Endothelial cell of umbilical vein (primary cell): ENCODE measurements around the gene FAM78A. TPM values are rescaled to one million over a fixed set of nuclear protein-coding genes. Genes with fewer than 3 reads are reported as not detected.

ENCODE experiments used
- BruUV-seq: library from RNA; stranded (reverse); fragments of 400-500 nt; replicated peaks from 2 replicates; lab custom pipeline; 2021; lab: Mats Ljungman, UMichigan
- CTCF ChIA-PET: fragments of 300-600, 350-600 bp; sonication (Branson Sonifier 250); formaldehyde crosslinking; loops from one replicate; lab custom pipeline; 2021; ENCODE audit warnings: antibody characterized with exemption, inconsistent platforms; lab: Charles Lee
- POLR2A ChIA-PET: fragments of 300-600, 350-600 bp; sonication (Branson Sonifier 250); formaldehyde crosslinking; loops from one replicate; lab custom pipeline; 2021; ENCODE audit warnings: antibody characterized with exemption, inconsistent platforms; lab: Charles Lee
- DNase-seq: peaks from one replicate; pipeline ENCODE4 v3.0.0-alpha.2; 2011; ENCODE audit warnings: low read depth, low spot score
- FAIRE-seq: peaks from 2 replicates; lab custom pipeline; 2011; peaks lifted over from hg19 to GRCh38; lab: Jason Lieb, UNC
- H2AFZ ChIP-seq: 2 replicates; pipeline ENCODE4 v1.6.0; 2012; ENCODE audit warnings: low read depth, low read length, control low read depth, inconsistent platforms
- H3K27ac ChIP-seq: 2 replicates; pipeline ENCODE4 v1.5.1; 2011; ENCODE audit warnings: low read depth, mild to moderate bottlenecking, control low read depth, low read length, moderate library complexity; ENCODE audit not compliant: insufficient read depth
- H3K27me3 ChIP-seq, 2 experiments: 2 replicates each; pipeline versions ENCODE4 v1.6.0 to v1.6.1; 2011; ENCODE audit warnings: low read length in 2 of 2, mixed read lengths in 1 of 2; ENCODE audit not compliant: control insufficient read depth in 2 of 2, insufficient read depth in 2 of 2
- H3K36me3 ChIP-seq, 2 experiments: 2 replicates in 1 of 2; 3 replicates in 1 of 2; pipeline ENCODE4 v1.5.1; 2011; ENCODE audit warnings: low read length in 2 of 2, mild to moderate bottlenecking in 1 of 2, moderate library complexity in 1 of 2; ENCODE audit not compliant: control insufficient read depth in 2 of 2, insufficient read depth in 2 of 2; ENCODE audit errors: extremely low read depth in 1 of 2
- H3K4me1 ChIP-seq: 3 replicates; pipeline ENCODE4 v1.5.1; 2011; ENCODE audit warnings: mild to moderate bottlenecking, low read length; ENCODE audit not compliant: control insufficient read depth, insufficient read depth; ENCODE audit errors: extremely low read depth
- H3K4me2 ChIP-seq: 2 replicates; pipeline ENCODE4 v1.6.1; 2011; ENCODE audit warnings: low read length, control low read depth, mixed read lengths; ENCODE audit not compliant: insufficient read depth
- H3K4me3 ChIP-seq, 3 experiments: fragments of 200-600 bp in 1 of 3; sonication (generic), shearing (Covaris generic) in 1 of 3; replicated peaks in 1 of 3; 2 replicates each; pipeline ENCODE4 v1.5.1; 2011 to 2016; ENCODE audit warnings: control low read depth in 3 of 3, low read length in 3 of 3, mild to moderate bottlenecking in 2 of 3, inconsistent platforms in 1 of 3, low read depth in 1 of 3, moderate library complexity in 1 of 3; ENCODE audit not compliant: insufficient read depth in 1 of 3
- H3K79me2 ChIP-seq: 2 replicates; pipeline ENCODE4 v1.6.0; 2012; ENCODE audit warnings: low read length, inconsistent platforms; ENCODE audit not compliant: control insufficient read depth, insufficient read depth
- H3K9ac ChIP-seq: replicated peaks from 2 replicates; pipeline ENCODE3; 2011; ENCODE audit warnings: low read length, control low read depth; ENCODE audit not compliant: insufficient read depth; ENCODE audit errors: extremely low read depth
- H3K9me1 ChIP-seq: replicated peaks from 3 replicates; pipeline ENCODE4 v1.6.0; 2011; ENCODE audit warnings: mild to moderate bottlenecking, low read length; ENCODE audit not compliant: control insufficient read depth, insufficient read depth; ENCODE audit errors: extremely low read depth
- H3K9me3 ChIP-seq: replicated peaks from 2 replicates; pipeline ENCODE4 v1.5.1; 2012; ENCODE audit warnings: low read length, inconsistent platforms; ENCODE audit not compliant: control insufficient read depth, insufficient read depth
- H4K20me1 ChIP-seq: replicated peaks from 2 replicates; pipeline ENCODE3; 2011; ENCODE audit warnings: mild to moderate bottlenecking, low read length; ENCODE audit not compliant: control insufficient read depth, insufficient read depth; ENCODE audit errors: extremely low read depth
- EZH2 ChIP-seq: IDR thresholded peaks from 2 replicates; pipeline ENCODE4 v1.6.1; 2012; ENCODE audit warnings: borderline replicate concordance, low read depth, mild to moderate bottlenecking, moderate library complexity, low read length, inconsistent platforms; ENCODE audit not compliant: severe bottlenecking
- FOS ChIP-seq: IDR thresholded peaks from 2 replicates; pipeline ENCODE4 v1.6.1; 2011; ENCODE audit warnings: mild to moderate bottlenecking, low read length, moderate library complexity, borderline replicate concordance; ENCODE audit not compliant: insufficient read depth
- GATA2 ChIP-seq: IDR thresholded peaks from 2 replicates; pipeline ENCODE4 v1.7.0; 2011; ENCODE audit warnings: low read depth, mild to moderate bottlenecking, moderate library complexity, mixed read lengths, low read length; ENCODE audit not compliant: insufficient read length, insufficient read depth
- MYC ChIP-seq: IDR thresholded peaks from one replicate; pipeline ENCODE4 v1.6.1; 2011; ENCODE audit warnings: mild to moderate bottlenecking, low read depth, low read length
- POLR2A ChIP-seq: IDR thresholded peaks from 2 replicates; pipeline ENCODE4 v1.6.1; 2012; ENCODE audit warnings: low read depth, mild to moderate bottlenecking, control low read depth, low read length
- POLR2AphosphoS5 ChIP-seq: IDR thresholded peaks from 2 replicates; pipeline ENCODE4 v1.6.1; 2012; ENCODE audit warnings: low read depth, mild to moderate bottlenecking, control low read depth, low read length, moderate library complexity; ENCODE audit not compliant: insufficient read depth
- dilution Hi-C: fragments of 300-500 bp; cut with MboI; formaldehyde crosslinking; loops from one replicate; pipeline ENCODE4 v1.15.0; 2019; ENCODE audit warnings: low sequenced_read_pairs; ENCODE audit not compliant: extremely low pct_ligation_motif_present
- intact Hi-C: fragments of 100-400 bp; cut with micrococcal nuclease; formaldehyde crosslinking; loops from one replicate; pipeline ENCODE4 v1.10.0; 2022
- polyA plus RNA-seq, 4 experiments: library from polyadenylated mRNA; depleted of rRNA in 3 of 4; stranded (reverse) in 3 of 4; unstranded in 1 of 4; fragments of >200 nt; gene quantifications; 2 replicates each; pipeline versions ENCODE4 v1.2.1 to v1.2.3, GENCODE V29; 2011 to 2012; ENCODE audit warnings: missing spikeins in 1 of 4
- total RNA-seq: library from RNA; stranded (reverse); gene quantifications from 2 replicates; pipeline ENCODE4 v1.2.3, GENCODE V29; 2021
- TF ChIP-seq, protein P1 (sequence below), 2 donors: IDR thresholded peaks; 1 replicate in 1 of 2; 2 replicates in 1 of 2; pipeline ENCODE4 v1.5.1; 2011; ENCODE audit warnings: low read length in 2 of 2, mild to moderate bottlenecking in 2 of 2, moderate library complexity in 2 of 2, control low read depth in 1 of 2, inconsistent platforms in 1 of 2, low read depth in 1 of 2; ENCODE audit not compliant: insufficient read depth in 1 of 2; ENCODE audit errors: extremely low read depth in 1 of 2
- TF ChIP-seq, protein P2 (sequence below): IDR thresholded peaks from 2 replicates; pipeline ENCODE4 v1.6.1; 2011; ENCODE audit not compliant: insufficient read depth, insufficient read length

Gene FAM78A
- total and polyA plus RNA-seq, 2 donors (not counting 3 experiments of a cell fraction or from before 2014, with no cell fraction given): 34.0 to 37.4 TPM

DNA sequence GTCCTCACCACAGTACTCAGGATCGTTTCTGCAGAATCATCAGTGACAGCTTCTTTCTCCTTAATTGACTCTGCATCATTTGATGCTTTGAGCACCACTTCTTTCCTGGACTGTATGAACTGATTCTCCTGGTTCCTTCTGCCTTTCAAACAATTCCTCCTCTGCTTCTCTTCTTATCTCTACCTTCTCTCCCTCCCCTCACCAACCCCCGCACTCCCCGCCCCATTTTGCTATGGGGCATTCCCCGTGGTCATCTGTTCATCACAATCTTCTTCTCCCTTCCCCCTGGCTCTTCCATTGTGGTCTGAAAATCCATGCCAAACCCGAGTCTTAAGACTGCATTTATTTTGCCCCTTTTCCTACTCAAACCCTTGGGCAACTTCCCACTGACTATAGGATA is 57.9 kb downstream of the FAM78A start:
- H3K27me3 ChIP-seq: no peaks in the 10 kb centered on the region
- no peak overlapping the region for H3K27ac ChIP-seq
- H3K9me1 ChIP-seq: no peaks in the 10 kb centered on the region
- CTCF ChIA-PET: no interaction called here
- dilution Hi-C loops (no loop called here), intact Hi-C loops (loop anchor here (5.0 kb wide), 1 partner anchor 39 kb away; no protein-coding TSS in a partner anchor)
- H3K36me3 ChIP-seq: peaks cover 0 to 2% of the 10 kb centered on the region in 2 experiments
- H3K9ac ChIP-seq: no peak overlapping the region
- H3K79me2 ChIP-seq: no peaks in the 10 kb centered on the region
- no TSS peak for BruUV-seq
- H2AFZ ChIP-seq: no peak overlapping the region
- H4K20me1 ChIP-seq: no peaks in the 10 kb centered on the region
- no peak for DNase-seq
- no peaks in the 10 kb centered on the region for H3K9me3 ChIP-seq
- TF ChIP-seq, protein P1, sequence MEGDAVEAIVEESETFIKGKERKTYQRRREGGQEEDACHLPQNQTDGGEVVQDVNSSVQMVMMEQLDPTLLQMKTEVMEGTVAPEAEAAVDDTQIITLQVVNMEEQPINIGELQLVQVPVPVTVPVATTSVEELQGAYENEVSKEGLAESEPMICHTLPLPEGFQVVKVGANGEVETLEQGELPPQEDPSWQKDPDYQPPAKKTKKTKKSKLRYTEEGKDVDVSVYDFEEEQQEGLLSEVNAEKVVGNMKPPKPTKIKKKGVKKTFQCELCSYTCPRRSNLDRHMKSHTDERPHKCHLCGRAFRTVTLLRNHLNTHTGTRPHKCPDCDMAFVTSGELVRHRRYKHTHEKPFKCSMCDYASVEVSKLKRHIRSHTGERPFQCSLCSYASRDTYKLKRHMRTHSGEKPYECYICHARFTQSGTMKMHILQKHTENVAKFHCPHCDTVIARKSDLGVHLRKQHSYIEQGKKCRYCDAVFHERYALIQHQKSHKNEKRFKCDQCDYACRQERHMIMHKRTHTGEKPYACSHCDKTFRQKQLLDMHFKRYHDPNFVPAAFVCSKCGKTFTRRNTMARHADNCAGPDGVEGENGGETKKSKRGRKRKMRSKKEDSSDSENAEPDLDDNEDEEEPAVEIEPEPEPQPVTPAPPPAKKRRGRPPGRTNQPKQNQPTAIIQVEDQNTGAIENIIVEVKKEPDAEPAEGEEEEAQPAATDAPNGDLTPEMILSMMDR (IDR thresholded peaks at IDR 0.05; ENCODE audit: extremely low read depth in 1 of 2, insufficient read depth in 1 of 2, low read depth in 1 of 2, low read length in 2 of 2): no peak
- TF ChIP-seq POLR2A: no peak
- no peak for TF ChIP-seq MYC
- TF ChIP-seq EZH2: no peak
- TF ChIP-seq POLR2AphosphoS5: no peak
- no peak for TF ChIP-seq GATA2
- TF ChIP-seq, protein P2, sequence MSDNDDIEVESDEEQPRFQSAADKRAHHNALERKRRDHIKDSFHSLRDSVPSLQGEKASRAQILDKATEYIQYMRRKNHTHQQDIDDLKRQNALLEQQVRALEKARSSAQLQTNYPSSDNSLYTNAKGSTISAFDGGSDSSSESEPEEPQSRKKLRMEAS: no peak
- TF ChIP-seq FOS: no peak
- POLR2A ChIA-PET: no interaction called here
- peaks cover 37% of the 10 kb centered on the region for H3K4me1 ChIP-seq
- FAIRE-seq: no peak
- H3K4me3 ChIP-seq: no peak overlapping the region
- H3K4me2 ChIP-seq: no peak overlapping the region
